ENCODE results near the gene C4BPA.

DNA sequence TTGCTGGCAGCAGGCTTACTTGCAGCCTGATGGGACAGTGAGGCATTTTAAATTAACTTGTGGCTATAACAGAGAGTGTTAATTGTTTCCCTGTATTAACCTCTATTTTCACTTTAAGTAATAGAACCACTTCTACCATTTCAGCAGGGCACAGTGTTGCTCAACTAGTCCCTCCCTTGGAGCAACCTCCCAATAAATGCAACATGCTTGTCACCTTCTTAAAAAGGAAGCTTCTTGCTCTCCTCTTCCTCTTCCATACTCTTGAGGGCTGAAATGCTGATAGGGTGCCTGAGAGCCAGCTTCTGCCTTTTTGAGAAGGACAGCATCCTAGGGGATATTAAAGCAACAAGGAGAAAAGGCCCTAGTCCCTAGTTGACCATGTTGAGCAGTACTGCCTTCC lies 52.1 kb downstream of the C4BPA start:
- TF ChIP-seq SUZ12 (IDR thresholded peaks at IDR 0.05; ENCODE audit: low read length): no peak
- TF ChIP-seq, protein P1, sequence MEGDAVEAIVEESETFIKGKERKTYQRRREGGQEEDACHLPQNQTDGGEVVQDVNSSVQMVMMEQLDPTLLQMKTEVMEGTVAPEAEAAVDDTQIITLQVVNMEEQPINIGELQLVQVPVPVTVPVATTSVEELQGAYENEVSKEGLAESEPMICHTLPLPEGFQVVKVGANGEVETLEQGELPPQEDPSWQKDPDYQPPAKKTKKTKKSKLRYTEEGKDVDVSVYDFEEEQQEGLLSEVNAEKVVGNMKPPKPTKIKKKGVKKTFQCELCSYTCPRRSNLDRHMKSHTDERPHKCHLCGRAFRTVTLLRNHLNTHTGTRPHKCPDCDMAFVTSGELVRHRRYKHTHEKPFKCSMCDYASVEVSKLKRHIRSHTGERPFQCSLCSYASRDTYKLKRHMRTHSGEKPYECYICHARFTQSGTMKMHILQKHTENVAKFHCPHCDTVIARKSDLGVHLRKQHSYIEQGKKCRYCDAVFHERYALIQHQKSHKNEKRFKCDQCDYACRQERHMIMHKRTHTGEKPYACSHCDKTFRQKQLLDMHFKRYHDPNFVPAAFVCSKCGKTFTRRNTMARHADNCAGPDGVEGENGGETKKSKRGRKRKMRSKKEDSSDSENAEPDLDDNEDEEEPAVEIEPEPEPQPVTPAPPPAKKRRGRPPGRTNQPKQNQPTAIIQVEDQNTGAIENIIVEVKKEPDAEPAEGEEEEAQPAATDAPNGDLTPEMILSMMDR (IDR thresholded peaks at IDR 0.05; ENCODE audit: control extremely low read depth in 1 of 3, insufficient read depth in 1 of 3, low read depth in 1 of 3, low read length in 3 of 3): no peak
- TF ChIP-seq TCF12 (IDR thresholded peaks at IDR 0.05; ENCODE audit: low read depth, low read length): no peak
- no peak for TF ChIP-seq SAP30 (IDR thresholded peaks at IDR 0.05; ENCODE audit: insufficient read depth, insufficient replicate concordance, low read length)
- TF ChIP-seq TAF1 (IDR thresholded peaks at IDR 0.05; ENCODE audit: low read depth, low read length): no peak
- TF ChIP-seq, protein P2, sequence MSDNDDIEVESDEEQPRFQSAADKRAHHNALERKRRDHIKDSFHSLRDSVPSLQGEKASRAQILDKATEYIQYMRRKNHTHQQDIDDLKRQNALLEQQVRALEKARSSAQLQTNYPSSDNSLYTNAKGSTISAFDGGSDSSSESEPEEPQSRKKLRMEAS (IDR thresholded peaks at IDR 0.05): no peak
- TF ChIP-seq ASH2L (IDR thresholded peaks at IDR 0.05; ENCODE audit: low read length): no peak
- TF ChIP-seq YY1 (IDR thresholded peaks at IDR 0.05; ENCODE audit: low read depth, low read length): no peak
- TF ChIP-seq, protein P3, sequence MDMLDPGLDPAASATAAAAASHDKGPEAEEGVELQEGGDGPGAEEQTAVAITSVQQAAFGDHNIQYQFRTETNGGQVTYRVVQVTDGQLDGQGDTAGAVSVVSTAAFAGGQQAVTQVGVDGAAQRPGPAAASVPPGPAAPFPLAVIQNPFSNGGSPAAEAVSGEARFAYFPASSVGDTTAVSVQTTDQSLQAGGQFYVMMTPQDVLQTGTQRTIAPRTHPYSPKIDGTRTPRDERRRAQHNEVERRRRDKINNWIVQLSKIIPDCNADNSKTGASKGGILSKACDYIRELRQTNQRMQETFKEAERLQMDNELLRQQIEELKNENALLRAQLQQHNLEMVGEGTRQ (IDR thresholded peaks at IDR 0.05; ENCODE audit: low read length): no peak
